K562 (cell line): ENCODE data around the gene DPH1. TPM values are rescaled to one million over a fixed set of nuclear protein-coding genes. Genes with fewer than 3 reads are reported as not detected.

Source experiments
- CHD1 ChIP-seq: fragments of 200-600 bp; sonication (generic); IDR thresholded peaks from one replicate; pipeline ENCODE4 v1.6.1; 2012; ENCODE audit warnings: mild to moderate bottlenecking, moderate library complexity, low read length, inconsistent platforms
- ELF4 ChIP-seq: fragments of 450-650 bp; formaldehyde crosslinking; IDR thresholded peaks from 2 replicates; pipeline ENCODE4 v1.4.0; 2022; ENCODE audit warnings: missing genetic modification characterization
- ESRRB ChIP-seq: fragments of 250-450 bp; sonication (Bioruptor Pico); IDR thresholded peaks from 2 replicates; pipeline ENCODE4 v1.5.0; 2020; ENCODE audit warnings: mild to moderate bottlenecking, moderate library complexity, borderline replicate concordance
- ETV6 ChIP-seq, 3 experiments: fragments of 150-350 bp in 1 of 3; sonication (generic) in 1 of 3; formaldehyde crosslinking in 1 of 3; IDR thresholded peaks; 2 replicates each; pipeline versions ENCODE4 v1.6.1 to v1.8.0; 2014 to 2022; ENCODE audit warnings: borderline replicate concordance in 2 of 3, low read depth in 2 of 3, antibody characterized with exemption in 1 of 3, low read length in 1 of 3, mild to moderate bottlenecking in 1 of 3, missing genetic modification reagents in 1 of 3
- GATAD2A ChIP-seq: fragments of 450-650 bp; IDR thresholded peaks from 2 replicates; pipeline ENCODE4 v1.6.1; 2017
- HNRNPUL1 ChIP-seq: fragments of 200-400 bp; formaldehyde crosslinking; IDR thresholded peaks from 2 replicates; pipeline ENCODE4 v1.6.1; 2017; ENCODE audit warnings: low read length
- SIX5 ChIP-seq, 2 experiments: IDR thresholded peaks; 2 replicates each; pipeline ENCODE4 v1.6.1; 2011; ENCODE audit warnings: low read length in 2 of 2, borderline replicate concordance in 1 of 2, low read depth in 1 of 2, mild to moderate bottlenecking in 1 of 2, moderate library complexity in 1 of 2; ENCODE audit not compliant: insufficient read depth in 1 of 2
- U2AF1 ChIP-seq: fragments of 200-400 bp; formaldehyde crosslinking; optimal IDR thresholded peaks from 2 replicates; pipeline ENCODE3; 2017; ENCODE audit warnings: mild to moderate bottlenecking, low read depth, low read length, moderate library complexity
- ZC3H4 ChIP-seq: sonication (generic); formaldehyde crosslinking; IDR thresholded peaks from 2 replicates; pipeline ENCODE4 v1.9.0; 2021; ENCODE audit warnings: missing genetic modification reagents, borderline replicate concordance
- ZKSCAN3 ChIP-seq: fragments of 250-450 bp; sonication (Bioruptor Pico); IDR thresholded peaks from 2 replicates; pipeline ENCODE4 v1.4.0; 2020
- polyA plus RNA-seq, 8 experiments: library from polyadenylated mRNA; depleted of rRNA in 4 of 8; stranded (reverse) in 5 of 8; unstranded in 3 of 8; fragments of >200 nt; fragmentation: Nextera tagmentation in 2 of 8; fragmentation: Illumina TruSeq in 1 of 8; extraction: Ambion mirVana in 2 of 8; extraction: Trizol in 1 of 8; gene quantifications; 2 replicates each; pipeline versions ENCODE4 v1.2.1 to v1.2.3, GENCODE V29; 2011 to 2014; ENCODE audit warnings: inconsistent platforms in 1 of 8, missing spikeins in 1 of 8
- total RNA-seq, 7 experiments: library from RNA; depleted of rRNA in 6 of 7; stranded (reverse); fragments of >200 nt in 6 of 7; fragmentation: Illumina TruSeq in 2 of 7; extraction: Trizol in 2 of 7; gene quantifications; 2 replicates each; pipeline versions ENCODE4 v1.2.1 to v1.2.3, GENCODE V29; 2011 to 2021; ENCODE audit warnings: low replicate concordance in 1 of 7
- TF ChIP-seq, protein P1 (sequence below), 2 experiments: fragments of 450-650 bp; IDR thresholded peaks; 2 replicates each; pipeline ENCODE4 v1.6.1; 2018; ENCODE audit warnings: mild to moderate bottlenecking in 2 of 2, low read depth in 1 of 2; ENCODE audit not compliant: partially characterized antibody in 2 of 2
- TF ChIP-seq, protein P2 (sequence below): sonication (generic); formaldehyde crosslinking; IDR thresholded peaks from 2 replicates; pipeline ENCODE4 v1.8.0; 2022; ENCODE audit warnings: mild to moderate bottlenecking, missing genetic modification reagents, borderline replicate concordance
- TF ChIP-seq, protein P3 (sequence below), 3 experiments: fragments of 200-800 bp in 1 of 3; sonication (Bioruptor generic) in 1 of 3; sonication (generic) in 1 of 3; formaldehyde crosslinking in 1 of 3; IDR thresholded peaks; 2 replicates each; pipeline versions ENCODE4 v1.6.1 to v1.8.0; 2016 to 2022; ENCODE audit warnings: mild to moderate bottlenecking in 2 of 3, missing compliant biosample characterization in 2 of 3, missing genetic modification characterization in 2 of 3, missing genetic modification reagents in 1 of 3
- TF ChIP-seq, protein P4 (sequence below): sonication (generic); formaldehyde crosslinking; IDR thresholded peaks from 2 replicates; pipeline ENCODE4 v1.8.0; 2022; ENCODE audit warnings: mild to moderate bottlenecking, low read depth, missing genetic modification reagents
- TF ChIP-seq, protein P5 (sequence below): sonication (generic); formaldehyde crosslinking; IDR thresholded peaks from 2 replicates; pipeline ENCODE4 v1.8.0; 2022; ENCODE audit warnings: missing genetic modification reagents, mild to moderate bottlenecking, moderate library complexity, borderline replicate concordance

The DPH1 gene
- total and polyA plus RNA-seq, 9 of the 15 experiments (the other 6 are each of a cell fraction or from before 2014, with no cell fraction given): 0.42 to 40.6 (median 20.2) TPM

DNA sequence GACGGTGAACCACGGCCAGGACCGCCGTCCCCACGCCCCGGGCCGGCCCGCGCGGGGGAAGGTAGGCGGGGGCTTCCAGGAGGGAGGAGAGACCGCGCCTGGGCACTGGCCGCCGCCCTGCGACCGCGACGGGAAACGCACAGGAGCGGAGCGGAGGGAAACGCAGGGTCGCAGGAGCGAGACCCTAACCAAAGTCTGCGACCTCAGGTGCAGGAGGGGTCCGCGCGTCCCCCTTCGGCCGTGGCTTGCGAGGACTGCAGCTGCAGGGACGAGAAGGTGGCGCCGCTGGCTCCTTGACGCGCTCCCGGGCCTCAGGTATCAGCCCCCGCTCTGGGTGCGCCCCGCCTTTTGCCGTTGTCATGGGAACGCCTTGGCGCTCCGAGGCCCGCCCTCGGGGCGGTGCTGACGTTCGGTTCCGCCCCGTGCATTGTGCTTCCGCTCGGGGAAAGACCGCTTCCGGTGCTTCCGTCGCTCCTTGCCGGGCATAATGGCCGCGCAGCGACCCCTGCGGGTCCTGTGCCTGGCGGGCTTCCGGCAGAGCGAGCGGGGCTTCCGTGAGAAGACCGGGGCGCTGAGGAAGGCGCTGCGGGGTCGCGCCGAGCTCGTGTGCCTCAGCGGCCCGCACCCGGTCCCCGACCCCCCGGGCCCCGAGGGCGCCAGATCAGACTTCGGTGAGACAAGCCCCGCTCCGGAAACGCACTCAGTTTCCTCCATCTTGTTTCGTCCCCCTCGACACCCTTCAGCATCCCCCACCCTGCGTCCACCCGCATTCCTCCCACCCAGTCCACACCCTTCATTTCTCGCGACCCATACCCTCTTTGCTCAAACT is 11.8 kb downstream of the DPH1 start, which contains the start of gene OVCA2 (continued):
- no peak for TF ChIP-seq ETV6 (IDR thresholded peaks at IDR 0.05; ENCODE audit: borderline replicate concordance in 1 of 2, low read depth in 2 of 2, low read length in 1 of 2)
- TF ChIP-seq ETV6 (CRISPR knock-in tag; IDR thresholded peaks at IDR 0.05; ENCODE audit: borderline replicate concordance): no peak
- TF ChIP-seq, protein P1, sequence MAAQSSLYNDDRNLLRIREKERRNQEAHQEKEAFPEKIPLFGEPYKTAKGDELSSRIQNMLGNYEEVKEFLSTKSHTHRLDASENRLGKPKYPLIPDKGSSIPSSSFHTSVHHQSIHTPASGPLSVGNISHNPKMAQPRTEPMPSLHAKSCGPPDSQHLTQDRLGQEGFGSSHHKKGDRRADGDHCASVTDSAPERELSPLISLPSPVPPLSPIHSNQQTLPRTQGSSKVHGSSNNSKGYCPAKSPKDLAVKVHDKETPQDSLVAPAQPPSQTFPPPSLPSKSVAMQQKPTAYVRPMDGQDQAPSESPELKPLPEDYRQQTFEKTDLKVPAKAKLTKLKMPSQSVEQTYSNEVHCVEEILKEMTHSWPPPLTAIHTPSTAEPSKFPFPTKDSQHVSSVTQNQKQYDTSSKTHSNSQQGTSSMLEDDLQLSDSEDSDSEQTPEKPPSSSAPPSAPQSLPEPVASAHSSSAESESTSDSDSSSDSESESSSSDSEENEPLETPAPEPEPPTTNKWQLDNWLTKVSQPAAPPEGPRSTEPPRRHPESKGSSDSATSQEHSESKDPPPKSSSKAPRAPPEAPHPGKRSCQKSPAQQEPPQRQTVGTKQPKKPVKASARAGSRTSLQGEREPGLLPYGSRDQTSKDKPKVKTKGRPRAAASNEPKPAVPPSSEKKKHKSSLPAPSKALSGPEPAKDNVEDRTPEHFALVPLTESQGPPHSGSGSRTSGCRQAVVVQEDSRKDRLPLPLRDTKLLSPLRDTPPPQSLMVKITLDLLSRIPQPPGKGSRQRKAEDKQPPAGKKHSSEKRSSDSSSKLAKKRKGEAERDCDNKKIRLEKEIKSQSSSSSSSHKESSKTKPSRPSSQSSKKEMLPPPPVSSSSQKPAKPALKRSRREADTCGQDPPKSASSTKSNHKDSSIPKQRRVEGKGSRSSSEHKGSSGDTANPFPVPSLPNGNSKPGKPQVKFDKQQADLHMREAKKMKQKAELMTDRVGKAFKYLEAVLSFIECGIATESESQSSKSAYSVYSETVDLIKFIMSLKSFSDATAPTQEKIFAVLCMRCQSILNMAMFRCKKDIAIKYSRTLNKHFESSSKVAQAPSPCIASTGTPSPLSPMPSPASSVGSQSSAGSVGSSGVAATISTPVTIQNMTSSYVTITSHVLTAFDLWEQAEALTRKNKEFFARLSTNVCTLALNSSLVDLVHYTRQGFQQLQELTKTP (IDR thresholded peaks at IDR 0.05; ENCODE audit: low read depth in 1 of 2, partially characterized antibody in 2 of 2): no peak
- TF ChIP-seq ELF4 (CRISPR knock-in tag): peak; percentile 16; the same call in 1 of the 2 replicates
- TF ChIP-seq, protein P2, sequence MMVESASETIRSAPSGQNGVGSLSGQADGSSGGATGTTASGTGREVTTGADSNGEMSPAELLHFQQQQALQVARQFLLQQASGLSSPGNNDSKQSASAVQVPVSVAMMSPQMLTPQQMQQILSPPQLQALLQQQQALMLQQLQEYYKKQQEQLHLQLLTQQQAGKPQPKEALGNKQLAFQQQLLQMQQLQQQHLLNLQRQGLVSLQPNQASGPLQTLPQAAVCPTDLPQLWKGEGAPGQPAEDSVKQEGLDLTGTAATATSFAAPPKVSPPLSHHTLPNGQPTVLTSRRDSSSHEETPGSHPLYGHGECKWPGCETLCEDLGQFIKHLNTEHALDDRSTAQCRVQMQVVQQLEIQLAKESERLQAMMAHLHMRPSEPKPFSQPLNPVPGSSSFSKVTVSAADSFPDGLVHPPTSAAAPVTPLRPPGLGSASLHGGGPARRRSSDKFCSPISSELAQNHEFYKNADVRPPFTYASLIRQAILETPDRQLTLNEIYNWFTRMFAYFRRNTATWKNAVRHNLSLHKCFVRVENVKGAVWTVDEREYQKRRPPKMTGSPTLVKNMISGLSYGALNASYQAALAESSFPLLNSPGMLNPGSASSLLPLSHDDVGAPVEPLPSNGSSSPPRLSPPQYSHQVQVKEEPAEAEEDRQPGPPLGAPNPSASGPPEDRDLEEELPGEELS (CRISPR knock-in tag): no peak
- TF ChIP-seq, protein P3, sequence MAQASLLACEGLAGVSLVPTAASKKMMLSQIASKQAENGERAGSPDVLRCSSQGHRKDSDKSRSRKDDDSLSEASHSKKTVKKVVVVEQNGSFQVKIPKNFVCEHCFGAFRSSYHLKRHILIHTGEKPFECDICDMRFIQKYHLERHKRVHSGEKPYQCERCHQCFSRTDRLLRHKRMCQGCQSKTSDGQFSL (CRISPR knock-in tag; IDR thresholded peaks at IDR 0.05): no peak
- TF ChIP-seq, protein P3 (tag; IDR thresholded peaks at IDR 0.05): no peak
- TF ChIP-seq SIX5 (IDR thresholded peaks at IDR 0.05; ENCODE audit: borderline replicate concordance in 1 of 2, insufficient read depth in 1 of 2, low read depth in 1 of 2, low read length in 2 of 2): peak; percentile 64 to 76; a peak in 3 of 4 replicates
- TF ChIP-seq HNRNPUL1: no peak
- TF ChIP-seq ZC3H4 (CRISPR knock-in tag): 0 out of 2 replicates have a peak, but pooled peaks have one; percentile 41
- TF ChIP-seq GATAD2A: 0 out of 2 replicates have a peak, but pooled peaks have one; percentile 3
- TF ChIP-seq ESRRB (CRISPR knock-in tag): no peak
- TF ChIP-seq, protein P4, sequence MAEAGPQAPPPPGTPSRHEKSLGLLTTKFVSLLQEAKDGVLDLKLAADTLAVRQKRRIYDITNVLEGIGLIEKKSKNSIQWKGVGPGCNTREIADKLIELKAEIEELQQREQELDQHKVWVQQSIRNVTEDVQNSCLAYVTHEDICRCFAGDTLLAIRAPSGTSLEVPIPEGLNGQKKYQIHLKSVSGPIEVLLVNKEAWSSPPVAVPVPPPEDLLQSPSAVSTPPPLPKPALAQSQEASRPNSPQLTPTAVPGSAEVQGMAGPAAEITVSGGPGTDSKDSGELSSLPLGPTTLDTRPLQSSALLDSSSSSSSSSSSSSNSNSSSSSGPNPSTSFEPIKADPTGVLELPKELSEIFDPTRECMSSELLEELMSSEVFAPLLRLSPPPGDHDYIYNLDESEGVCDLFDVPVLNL (CRISPR knock-in tag): no peak
- TF ChIP-seq, protein P5, sequence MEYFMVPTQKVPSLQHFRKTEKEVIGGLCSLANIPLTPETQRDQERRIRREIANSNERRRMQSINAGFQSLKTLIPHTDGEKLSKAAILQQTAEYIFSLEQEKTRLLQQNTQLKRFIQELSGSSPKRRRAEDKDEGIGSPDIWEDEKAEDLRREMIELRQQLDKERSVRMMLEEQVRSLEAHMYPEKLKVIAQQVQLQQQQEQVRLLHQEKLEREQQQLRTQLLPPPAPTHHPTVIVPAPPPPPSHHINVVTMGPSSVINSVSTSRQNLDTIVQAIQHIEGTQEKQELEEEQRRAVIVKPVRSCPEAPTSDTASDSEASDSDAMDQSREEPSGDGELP: peak; percentile 73
- TF ChIP-seq U2AF1: peak; percentile 80
- TF ChIP-seq ZKSCAN3 (CRISPR knock-in tag): no peak
- no peak for TF ChIP-seq CHD1
